ENCODE data around the gene GLRX2.

DNA sequence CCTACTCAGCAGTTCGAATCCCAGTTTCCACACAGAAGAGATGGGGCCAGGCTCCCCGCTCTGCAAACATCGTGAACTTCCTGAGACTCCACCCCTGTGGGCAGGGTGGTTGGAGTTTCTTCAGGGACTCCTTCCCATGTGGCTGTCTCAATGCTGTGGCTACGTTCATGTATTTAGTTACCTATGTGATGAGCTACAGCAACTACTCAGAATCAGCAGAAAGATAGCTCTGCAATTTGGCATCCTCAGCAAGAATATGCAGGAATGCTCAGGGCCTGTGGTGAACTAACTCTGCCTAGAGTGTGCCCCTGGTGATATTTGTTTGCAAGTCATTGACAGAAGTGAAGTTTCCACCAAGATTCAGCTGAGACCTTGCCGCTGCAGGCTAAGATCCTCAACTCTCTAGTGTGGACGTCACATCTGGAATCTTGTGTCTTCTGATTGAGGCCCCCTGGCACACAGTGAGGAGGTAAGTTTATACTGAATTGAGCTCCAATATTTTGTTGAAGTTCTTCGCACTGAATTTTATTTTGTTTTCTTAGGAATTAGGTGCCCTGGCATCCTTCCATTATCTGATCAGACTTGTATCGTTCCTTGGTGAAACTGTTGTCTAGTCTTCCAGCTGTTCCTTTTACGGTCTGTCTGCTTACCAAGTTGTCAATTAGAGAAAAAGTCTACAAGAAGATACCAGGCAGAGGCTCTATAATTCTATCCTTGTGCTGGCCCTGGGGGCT is 8.2 kb upstream of the GLRX2 start:
- TF ChIP-seq, protein P1, sequence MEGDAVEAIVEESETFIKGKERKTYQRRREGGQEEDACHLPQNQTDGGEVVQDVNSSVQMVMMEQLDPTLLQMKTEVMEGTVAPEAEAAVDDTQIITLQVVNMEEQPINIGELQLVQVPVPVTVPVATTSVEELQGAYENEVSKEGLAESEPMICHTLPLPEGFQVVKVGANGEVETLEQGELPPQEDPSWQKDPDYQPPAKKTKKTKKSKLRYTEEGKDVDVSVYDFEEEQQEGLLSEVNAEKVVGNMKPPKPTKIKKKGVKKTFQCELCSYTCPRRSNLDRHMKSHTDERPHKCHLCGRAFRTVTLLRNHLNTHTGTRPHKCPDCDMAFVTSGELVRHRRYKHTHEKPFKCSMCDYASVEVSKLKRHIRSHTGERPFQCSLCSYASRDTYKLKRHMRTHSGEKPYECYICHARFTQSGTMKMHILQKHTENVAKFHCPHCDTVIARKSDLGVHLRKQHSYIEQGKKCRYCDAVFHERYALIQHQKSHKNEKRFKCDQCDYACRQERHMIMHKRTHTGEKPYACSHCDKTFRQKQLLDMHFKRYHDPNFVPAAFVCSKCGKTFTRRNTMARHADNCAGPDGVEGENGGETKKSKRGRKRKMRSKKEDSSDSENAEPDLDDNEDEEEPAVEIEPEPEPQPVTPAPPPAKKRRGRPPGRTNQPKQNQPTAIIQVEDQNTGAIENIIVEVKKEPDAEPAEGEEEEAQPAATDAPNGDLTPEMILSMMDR (IDR thresholded peaks at IDR 0.05) = no peak
- no peak for TF ChIP-seq POLR2A (IDR thresholded peaks at IDR 0.05)
